Transverse colon (tissue), 4 donors: ENCODE measurements around the gene SPTBN1. TPM values are rescaled to one million over a fixed set of nuclear protein-coding genes. Genes with fewer than 3 reads are reported as not detected.

Experiments
- DNase-seq: peaks from one replicate; pipeline ENCODE4 v3.0.0-alpha.2; 2019
- H3K27ac ChIP-seq, 4 donors: fragments of 200-600 bp; sonication (generic); 2 replicates each; pipeline ENCODE4 v1.5.1; 2016 to 2018; ENCODE audit warnings: inconsistent platforms in 4 of 4
- H3K27me3 ChIP-seq: fragments of 200-600 bp; sonication (generic); 2 replicates; pipeline ENCODE4 v1.5.1; 2017; ENCODE audit warnings: inconsistent platforms
- H3K36me3 ChIP-seq, 4 donors: fragments of 200-600 bp; sonication (generic); 2 replicates each; pipeline ENCODE4 v1.5.1; 2017 to 2019; ENCODE audit warnings: inconsistent platforms in 4 of 4
- H3K4me1 ChIP-seq, 4 donors: fragments of 200-600 bp; sonication (generic); 2 replicates each; pipeline ENCODE4 v1.5.1; 2017 to 2020; ENCODE audit warnings: inconsistent platforms in 4 of 4
- H3K4me3 ChIP-seq, 4 donors: fragments of 200-600 bp; sonication (generic); 1 replicate in 1 of 4; 2 replicates in 3 of 4; pipeline versions ENCODE4 v1.5.1 to v1.6.1; 2017 to 2019; ENCODE audit warnings: inconsistent platforms in 4 of 4
- H3K9me3 ChIP-seq, 2 donors: fragments of 200-600 bp; sonication (generic); 2 replicates each; pipeline ENCODE4 v1.5.1; 2017 to 2019; ENCODE audit warnings: inconsistent platforms in 2 of 2
- CTCF ChIP-seq, 5 experiments: fragments of 200-600 bp in 3 of 5; fragments of 450-650 bp in 2 of 5; sonication (generic) in 3 of 5; IDR thresholded peaks; 1 replicate in 2 of 5; 2 replicates in 3 of 5; pipeline ENCODE4 v1.5.1; 2016 to 2017; ENCODE audit warnings: antibody characterized with exemption in 5 of 5, inconsistent platforms in 3 of 5, mild to moderate bottlenecking in 2 of 5, moderate library complexity in 1 of 5
- EP300 ChIP-seq: sonication (generic); formaldehyde crosslinking; IDR thresholded peaks from one replicate; pipeline ENCODE4 v1.6.1; 2017; ENCODE audit warnings: antibody characterized with exemption, low read depth
- POLR2A ChIP-seq: fragments of 450-650 bp; IDR thresholded peaks from one replicate; pipeline ENCODE4 v1.6.1; 2016; ENCODE audit warnings: antibody characterized with exemption, mild to moderate bottlenecking, moderate library complexity
- POLR2AphosphoS5 ChIP-seq, 3 donors: sonication (generic); formaldehyde crosslinking; IDR thresholded peaks; one replicate each; pipeline ENCODE4 v1.6.1; 2016; ENCODE audit warnings: antibody characterized with exemption in 3 of 3
- WGBS, 2 donors: methylation state at CpG; one replicate each; pipeline ENCODE4 v1.1.5; 2018; ENCODE audit warnings: low coverage in 1 of 2; 5-methylcytosine and 5-hydroxymethylcytosine counted together
- in situ Hi-C, 4 donors: fragments of 200-750 bp; cut with MboI; loops; one replicate each; pipeline versions ENCODE4 v1.15.0 to v1.15.1; 2017; ENCODE audit warnings: low sequenced_read_pairs in 3 of 4, low pct_ligation_motif_present in 1 of 4, low pct_unique_long_range_greater_than_20kb in 1 of 4
- intact Hi-C: fragments of 100-400 bp; cut with DNase I; formaldehyde crosslinking; loops from one replicate; pipeline ENCODE4 v1.15.1; 2023; ENCODE audit warnings: low total_unique reads
- total RNA-seq, 4 donors: library from RNA; depleted of rRNA; stranded (reverse); fragments of >200 nt; gene quantifications; one replicate each; pipeline ENCODE4 v1.1.0, GENCODE V29; 2016

SPTBN1 gene
- total RNA-seq, 4 donors from 2014 or later, result 269 to 301 (median 285) TPM

- intact Hi-C loops, result loop anchor here (10.0 kb wide), 1 partner anchor 182 kb away; no protein-coding TSS in a partner anchor
- H3K27me3 ChIP-seq, result peaks cover 4% of the 10 kb centered on the region
- no peak for DNase-seq
- H3K4me3 ChIP-seq, result no peak overlapping the region
- no peak for TF ChIP-seq POLR2A
- TF ChIP-seq EP300, result no peak
- TF ChIP-seq POLR2AphosphoS5 (IDR thresholded peaks at IDR 0.05), result no peak
- TF ChIP-seq CTCF (IDR thresholded peaks at IDR 0.05), result no peak
- no peaks in the 10 kb centered on the region for H3K36me3 ChIP-seq
- no peaks in the 10 kb centered on the region for H3K9me3 ChIP-seq
- in situ Hi-C loops, result loop anchor here (10.0 to 25.0 kb wide), 4 partner anchors 182 to 594 kb away; partner anchors contain the start of gene ACYP2 (in 2 of the 4)
- no peak overlapping the region for H3K27ac ChIP-seq
- WGBS, 2 donors, result 56 to 80% methylated on average over 1 of the region's 1 CpG
- H3K4me1 ChIP-seq, result peaks cover 3 to 20% (median 10%) of the 10 kb centered on the region in 4 donors
Measured at GRCh38 chr2:54706622-54707021, 250.5 kb downstream of the SPTBN1 start.

- Histone ChIP-seq H3K27me3 (peaks cover 4% of the 10 kb centered on the region), H3K4me3 (peak overlapping the region; percentile 22 to 50 (median 36)), H3K4me1 (peaks cover 3 to 20% (median 10%) of the 10 kb centered on the region in 4 donors), H3K36me3 (no peaks in the 10 kb centered on the region), H3K9me3 (no peaks in the 10 kb centered on the region), H3K27ac (peak overlapping the region; percentile 50 to 72 (median 61))
- intact Hi-C loops, result loop anchor here (10.0 kb wide), 1 partner anchor 184 kb away; no protein-coding TSS in a partner anchor
- in situ Hi-C loops, result loop anchor here (10.0 to 25.0 kb wide), 4 partner anchors 184 to 596 kb away; partner anchors contain the start of gene ACYP2 (in 2 of the 4)
- 19% methylated on average over 28 of the region's 35 CpGs; no CpG with 5 or more reads in 1 of the 2 donors for WGBS, 2 donors
- peak; percentile 55 for DNase-seq
- TF ChIP-seq EP300 (no peak), POLR2A (no peak), POLR2AphosphoS5 (IDR thresholded peaks at IDR 0.05) (no peak), CTCF (IDR thresholded peaks at IDR 0.05) (no peak)
Measured at GRCh38 chr2:54708584-54709335, 252.6 kb downstream of the SPTBN1 start.

- Histone ChIP-seq H3K27me3 (peaks cover 4% of the 10 kb centered on the region), H3K36me3 (no peaks in the 10 kb centered on the region), H3K27ac (peak overlapping the region; percentile 50 to 72 (median 61)), H3K4me1 (peaks cover 3 to 20% (median 10%) of the 10 kb centered on the region in 4 donors), H3K4me3 (peak overlapping the region; percentile 22 to 50 (median 36)), H3K9me3 (no peaks in the 10 kb centered on the region)
- no peak for TF ChIP-seq CTCF (IDR thresholded peaks at IDR 0.05)
- TF ChIP-seq EP300, result no peak
- TF ChIP-seq POLR2AphosphoS5 (IDR thresholded peaks at IDR 0.05), result no peak
- TF ChIP-seq POLR2A, result no peak
- DNase-seq, result peak; percentile 69
- intact Hi-C loops, result loop anchor here (10.0 kb wide), 1 partner anchor 185 kb away; no protein-coding TSS in a partner anchor
- WGBS, 2 donors, result 17% methylated on average over 17 of the region's 18 CpGs; no CpG with 5 or more reads in 1 of the 2 donors
- in situ Hi-C loops, result loop anchor here (10.0 to 25.0 kb wide), 4 partner anchors 185 to 597 kb away; partner anchors contain the start of gene ACYP2 (in 2 of the 4)
Measured at GRCh38 chr2:54709336-54709809, 253.2 kb downstream of the SPTBN1 start.

GRCh38 chr2:54710216-54710615 is 254.1 kb downstream of the SPTBN1 start:
- Histone ChIP-seq H3K36me3 (no peaks in the 10 kb centered on the region), H3K27me3 (peaks cover 4% of the 10 kb centered on the region), H3K9me3 (no peaks in the 10 kb centered on the region), H3K27ac (no peak overlapping the region), H3K4me3 (no peak overlapping the region), H3K4me1 (peaks cover 3 to 20% (median 10%) of the 10 kb centered on the region in 4 donors)
- intact Hi-C loops, result no loop called here
- in situ Hi-C loops, result loop anchor here in 3 of 4 donors (25.0 kb wide), 3 partner anchors 452 to 598 kb away; partner anchors contain the start of gene ACYP2 (in 2 of the 3)
- WGBS, 2 donors, result 0 to 98% methylated on average over 1 to 10 of the region's 10 CpGs
- TF ChIP-seq CTCF (IDR thresholded peaks at IDR 0.05) (no peak), EP300 (no peak), POLR2A (no peak), POLR2AphosphoS5 (IDR thresholded peaks at IDR 0.05) (no peak)
- DNase-seq, result no peak
